Measurements from ENCODE around the gene SETD6.
"Not testable (repeated sequence)": the region's sequence is repeated elsewhere in the genome, so short reads cannot be mapped to it uniquely, and the experiment has no call there.

Gene SETD6

DNA sequence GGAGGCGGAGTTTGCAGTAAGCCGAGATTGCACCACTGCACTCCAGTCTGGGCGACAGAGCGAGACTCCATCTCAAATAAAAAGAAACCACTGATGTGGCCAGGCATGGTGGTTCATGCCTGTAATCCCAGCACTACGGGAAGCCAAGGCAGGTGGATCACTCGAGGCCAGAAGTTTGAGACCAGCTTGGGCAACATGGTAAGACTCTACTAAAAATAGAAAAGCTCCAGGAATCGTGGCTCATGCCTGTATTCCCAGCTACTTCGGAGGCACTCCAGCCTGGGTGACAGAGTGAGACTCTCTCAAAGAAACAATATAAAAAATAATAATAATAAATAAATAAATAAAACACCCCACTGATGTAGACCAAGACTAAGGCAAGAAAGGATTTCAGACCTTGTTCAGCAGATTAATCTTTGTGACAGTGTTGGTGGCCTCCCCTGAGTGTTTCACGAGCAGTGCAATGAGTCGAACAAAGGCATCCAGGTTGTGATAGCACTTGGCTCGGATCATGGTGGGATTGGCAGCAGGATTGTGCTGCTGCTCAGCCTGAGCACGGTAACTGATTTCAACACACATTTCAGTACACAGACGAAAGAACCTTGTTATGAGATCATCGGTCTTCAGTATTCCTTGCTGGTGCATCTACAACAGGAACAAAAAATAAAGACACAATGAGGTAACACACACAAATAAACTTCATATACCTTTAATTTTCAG, 18.6 kb downstream of the SETD6 start:
- DNase-seq (no peak), ATAC-seq (replicated peaks) (no peak)
- peaks cover 0 to 2% of the 10 kb centered on the region in 2 donors for H3K4me1 Mint-ChIP-seq
- no peak overlapping the region for H3K27ac Mint-ChIP-seq
- no peaks in the 10 kb centered on the region for H3K27me3 Mint-ChIP-seq
- peaks cover 51 to 70% of the 10 kb centered on the region in 2 donors for H3K36me3 Mint-ChIP-seq
- H3K4me3 Mint-ChIP-seq: no peak overlapping the region
- no peaks in the 10 kb centered on the region for H3K9me3 Mint-ChIP-seq

DNA sequence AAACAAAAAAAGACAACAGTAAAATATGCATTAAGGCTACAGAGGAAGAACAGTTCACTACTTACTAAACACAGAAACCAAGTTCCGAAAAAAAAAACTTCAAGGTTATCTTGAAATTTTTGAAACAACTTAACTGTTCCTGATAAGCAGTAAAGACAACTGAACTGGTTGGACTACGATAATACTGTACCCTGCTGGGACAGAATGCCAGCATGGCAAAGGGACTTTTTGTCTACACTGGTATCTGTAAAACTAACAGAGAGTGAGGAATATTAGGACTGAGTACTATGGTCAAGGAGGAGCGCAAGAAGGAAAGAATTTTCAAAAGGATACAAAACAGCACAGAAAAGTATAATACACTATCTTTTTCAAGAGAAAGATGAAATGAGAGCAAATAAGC, 19.8 kb downstream of the SETD6 start:
- no peaks in the 10 kb centered on the region for H3K9me3 Mint-ChIP-seq
- H3K27ac Mint-ChIP-seq: no peak overlapping the region
- no peak overlapping the region for H3K4me3 Mint-ChIP-seq
- peaks cover 0 to 2% of the 10 kb centered on the region in 2 donors for H3K4me1 Mint-ChIP-seq
- peaks cover 55 to 77% of the 10 kb centered on the region in 2 donors for H3K36me3 Mint-ChIP-seq
- H3K27me3 Mint-ChIP-seq: no peaks in the 10 kb centered on the region
- DNase-seq (no peak), ATAC-seq (replicated peaks) (no peak)

DNA sequence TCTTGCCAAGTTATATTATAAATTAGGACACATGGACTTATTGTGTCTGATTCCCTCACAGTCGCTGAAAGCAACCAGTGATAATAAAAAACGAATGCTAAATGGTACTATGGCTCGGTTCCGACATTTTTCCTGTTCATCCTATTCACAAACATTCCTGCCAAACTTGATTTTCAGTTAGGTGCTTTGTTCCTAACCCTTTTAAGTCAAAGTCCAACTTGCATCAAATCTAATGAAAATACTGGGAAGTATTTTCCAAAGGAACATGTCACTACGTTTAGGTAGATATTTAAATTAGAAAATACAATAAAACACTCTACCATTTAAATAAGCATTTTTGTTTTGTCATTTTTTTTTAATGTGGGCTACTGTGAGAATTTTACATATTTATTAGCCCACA, 21.0 kb downstream of the SETD6 start:
- H3K4me3 Mint-ChIP-seq: no peak overlapping the region
- no peak for DNase-seq
- no peaks in the 10 kb centered on the region for H3K27me3 Mint-ChIP-seq
- ATAC-seq (replicated peaks): no peak
- H3K27ac Mint-ChIP-seq: no peak overlapping the region
- peaks cover 0 to 2% of the 10 kb centered on the region in 2 donors for H3K4me1 Mint-ChIP-seq
- H3K36me3 Mint-ChIP-seq: peaks cover 51 to 72% of the 10 kb centered on the region in 2 donors
- no peaks in the 10 kb centered on the region for H3K9me3 Mint-ChIP-seq

DNA sequence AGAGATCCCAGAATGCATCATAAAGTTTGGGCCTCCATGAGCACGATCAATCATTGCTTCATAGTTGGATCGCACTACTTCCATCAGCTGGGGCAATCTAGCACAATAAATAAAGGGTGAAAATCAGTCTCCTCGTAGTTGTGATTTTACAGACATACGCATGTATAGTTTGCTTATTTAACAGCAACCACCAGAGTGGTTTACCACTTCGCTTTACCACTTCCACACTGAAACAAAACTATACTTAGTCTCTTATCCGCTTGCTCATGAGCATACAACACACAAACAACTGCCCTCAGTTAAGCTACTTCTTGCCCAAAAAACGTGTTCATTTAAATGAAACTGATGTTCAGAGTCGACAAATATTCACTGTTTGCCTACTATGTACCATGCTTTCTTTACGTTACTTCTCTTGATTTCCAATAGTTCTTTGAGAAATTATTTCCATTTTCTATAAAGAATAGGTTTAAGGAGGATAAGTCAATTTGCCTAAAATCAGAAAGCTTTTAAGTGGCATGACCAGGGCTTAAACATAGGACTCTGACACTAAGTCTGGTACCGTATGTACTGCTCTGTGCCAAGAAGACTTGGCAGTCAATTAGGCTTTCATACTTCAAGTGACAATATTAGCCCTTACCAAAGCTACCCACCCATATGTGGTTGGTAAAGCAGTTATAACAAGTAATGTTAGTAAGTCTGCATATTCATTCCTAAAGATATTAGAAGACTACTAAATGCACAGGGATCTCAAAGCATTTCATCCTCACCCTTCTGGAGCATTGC, 22.0 kb downstream of the SETD6 start:
- no peak for ATAC-seq (replicated peaks)
- H3K36me3 Mint-ChIP-seq: peaks cover 46 to 64% of the 10 kb centered on the region in 2 donors

DNA sequence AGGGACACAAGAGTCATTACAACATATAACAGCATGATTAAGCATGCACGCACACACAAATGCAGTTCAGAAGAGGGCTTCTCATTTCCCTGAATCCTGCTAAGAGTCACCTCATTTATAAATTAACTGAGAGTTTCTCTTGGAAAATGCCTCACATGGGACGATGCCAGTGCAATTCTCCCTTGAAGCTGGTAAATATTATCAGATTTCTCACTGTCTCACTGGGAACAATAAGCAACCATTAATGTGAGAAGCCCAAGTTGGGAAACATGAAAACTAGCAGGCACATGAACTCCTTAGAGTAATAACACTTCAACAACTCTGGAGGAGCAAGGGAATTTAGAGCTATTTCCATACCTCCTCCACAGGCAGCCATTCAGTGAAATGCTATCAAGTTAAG, 26.4 kb downstream of the SETD6 start:
- Mint-ChIP-seq H3K4me1 (no peaks in the 10 kb centered on the region), H3K4me3 (no peak overlapping the region), H3K9me3 (no peaks in the 10 kb centered on the region), H3K27me3 (no peaks in the 10 kb centered on the region), H3K36me3 (peaks cover 37 to 58% of the 10 kb centered on the region in 2 donors), H3K27ac (no peak overlapping the region)
- DNase-seq: no peak
- no peak for ATAC-seq (replicated peaks)

More for the DNA sequence above, 22.0 kb downstream of the SETD6 start:
- Mint-ChIP-seq H3K4me3 (no peak overlapping the region), H3K27me3 (no peaks in the 10 kb centered on the region), H3K27ac (no peak overlapping the region), H3K9me3 (no peaks in the 10 kb centered on the region), H3K4me1 (peaks cover 0 to 2% of the 10 kb centered on the region in 2 donors)
- no peak for DNase-seq

DNA sequence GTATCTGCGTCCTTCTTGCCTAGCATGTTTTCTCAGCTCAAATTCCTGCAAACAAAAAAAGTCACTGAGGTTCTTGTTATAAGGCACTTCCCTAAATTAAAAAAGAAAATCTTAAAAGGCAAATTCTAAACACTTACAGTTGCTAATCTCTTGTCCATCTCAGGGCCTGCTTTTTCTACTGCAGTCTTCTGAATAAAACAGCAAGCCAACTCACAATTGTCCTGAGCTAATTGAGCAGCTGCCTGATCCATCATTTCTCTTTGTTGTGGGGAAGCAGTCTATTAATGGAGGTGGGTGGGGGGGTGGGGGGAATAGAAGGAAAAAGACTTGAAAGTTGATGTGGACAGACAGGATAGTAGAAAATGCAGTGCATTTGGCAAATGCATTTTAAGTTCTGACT, 27.0 kb downstream of the SETD6 start:
- ATAC-seq (replicated peaks) (no peak), DNase-seq (no peak)
- Mint-ChIP-seq H3K27me3 (no peaks in the 10 kb centered on the region), H3K4me1 (no peaks in the 10 kb centered on the region), H3K4me3 (no peak overlapping the region), H3K36me3 (peaks cover 34 to 57% of the 10 kb centered on the region in 2 donors), H3K9me3 (no peaks in the 10 kb centered on the region), H3K27ac (no peak overlapping the region)

DNA sequence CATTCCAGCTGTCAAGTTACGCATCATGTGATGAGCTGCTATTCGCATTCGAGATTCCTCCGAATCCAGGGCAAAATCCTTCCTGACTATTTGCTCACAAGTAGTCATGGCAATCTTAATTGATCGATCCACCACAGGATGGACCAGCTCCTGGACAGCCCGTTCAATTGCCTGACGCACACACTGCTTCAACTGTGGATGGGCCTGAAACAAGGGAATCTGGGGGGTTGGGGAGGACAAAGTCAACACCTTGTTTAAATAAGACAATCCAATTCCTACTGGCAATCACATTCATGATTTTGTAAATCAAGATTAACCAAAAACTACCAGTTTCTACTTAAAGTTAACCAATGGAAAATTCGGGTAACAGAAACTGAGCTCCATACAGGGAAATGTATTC, 28.4 kb downstream of the SETD6 start:
- no peaks in the 10 kb centered on the region for H3K27me3 Mint-ChIP-seq
- DNase-seq (no peak), ATAC-seq (replicated peaks) (no peak)
- no peak overlapping the region for H3K27ac Mint-ChIP-seq
- H3K9me3 Mint-ChIP-seq: no peaks in the 10 kb centered on the region
- no peak overlapping the region for H3K4me3 Mint-ChIP-seq
- H3K4me1 Mint-ChIP-seq: no peaks in the 10 kb centered on the region
- H3K36me3 Mint-ChIP-seq: peaks cover 25 to 48% of the 10 kb centered on the region in 2 donors

DNA sequence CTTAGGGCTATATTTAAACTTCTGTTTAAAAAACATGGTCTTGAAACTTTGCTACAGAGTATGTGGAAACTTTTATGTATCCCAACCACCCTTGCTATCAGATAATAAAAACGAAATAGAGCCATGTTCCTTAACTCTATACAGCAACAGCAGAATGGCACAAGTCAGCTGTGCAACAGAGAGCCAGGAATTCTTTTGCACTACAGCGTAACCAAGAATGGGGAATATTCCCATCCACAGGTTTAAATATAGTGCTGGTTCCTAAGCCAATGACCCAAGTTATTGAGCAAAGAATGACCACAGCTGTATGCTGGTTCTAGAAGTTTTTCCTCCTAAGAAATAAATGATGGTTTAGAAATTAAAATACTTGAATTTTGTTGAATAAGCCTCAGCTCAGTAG, 33.1 kb downstream of the SETD6 start:
- H3K4me3 Mint-ChIP-seq: no peak overlapping the region
- no peaks in the 10 kb centered on the region for H3K27me3 Mint-ChIP-seq
- H3K27ac Mint-ChIP-seq: no peak overlapping the region
- H3K36me3 Mint-ChIP-seq: peaks cover 27 to 45% of the 10 kb centered on the region in 2 donors
- no peak for DNase-seq
- ATAC-seq (replicated peaks): no peak
- H3K4me1 Mint-ChIP-seq: no peaks in the 10 kb centered on the region
- no peaks in the 10 kb centered on the region for H3K9me3 Mint-ChIP-seq

DNA sequence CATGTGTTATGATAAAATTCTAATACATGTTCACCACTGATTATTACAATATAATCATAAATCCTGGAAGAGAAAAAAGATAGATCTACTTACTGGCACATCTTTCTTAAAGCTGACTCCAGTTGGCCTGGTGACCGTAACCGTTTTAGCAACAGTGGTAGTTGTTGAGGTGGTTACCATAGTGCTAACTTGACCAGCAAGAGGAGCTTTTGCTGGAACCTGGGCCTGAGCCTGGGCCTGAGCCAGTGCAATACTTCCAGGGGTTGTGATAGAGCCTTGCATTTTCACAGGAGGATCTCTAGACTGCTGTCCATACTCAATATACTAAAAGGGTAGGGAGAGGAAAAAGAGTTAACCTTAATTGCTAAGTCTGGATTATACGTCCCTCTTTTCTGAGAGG, 36.2 kb downstream of the SETD6 start:
- Mint-ChIP-seq H3K27me3 (no peaks in the 10 kb centered on the region), H3K4me3 (no peak overlapping the region), H3K27ac (no peak overlapping the region), H3K9me3 (no peaks in the 10 kb centered on the region), H3K36me3 (peaks cover 25 to 40% of the 10 kb centered on the region in 2 donors), H3K4me1 (no peaks in the 10 kb centered on the region)
- DNase-seq (no peak), ATAC-seq (replicated peaks) (no peak)

DNA sequence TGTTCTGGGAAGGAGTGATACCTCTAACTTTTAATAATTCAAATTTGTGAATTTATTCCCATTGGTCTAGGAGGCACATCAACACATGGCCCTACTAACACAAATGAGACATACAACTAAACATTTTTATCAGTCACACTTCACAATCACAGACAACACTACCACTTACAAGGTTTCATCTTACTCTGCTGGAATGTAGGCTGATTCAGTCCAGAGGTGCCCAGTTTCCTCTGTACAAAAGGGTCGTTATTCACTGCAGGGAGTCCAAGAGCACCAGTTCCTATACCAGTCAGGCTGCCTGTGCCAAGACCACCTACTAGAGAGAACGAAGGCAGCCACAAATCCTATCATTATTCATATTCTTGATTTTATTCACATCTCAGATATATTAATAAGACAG, 41.4 kb downstream of the SETD6 start:
- Mint-ChIP-seq H3K27ac (no peak overlapping the region), H3K36me3 (peaks cover 25 to 33% of the 10 kb centered on the region in 2 donors), H3K9me3 (no peaks in the 10 kb centered on the region), H3K27me3 (no peaks in the 10 kb centered on the region), H3K4me1 (peaks cover 0 to 3% of the 10 kb centered on the region in 2 donors), H3K4me3 (no peak overlapping the region)
- ATAC-seq (replicated peaks) (no peak), DNase-seq (no peak)

DNA sequence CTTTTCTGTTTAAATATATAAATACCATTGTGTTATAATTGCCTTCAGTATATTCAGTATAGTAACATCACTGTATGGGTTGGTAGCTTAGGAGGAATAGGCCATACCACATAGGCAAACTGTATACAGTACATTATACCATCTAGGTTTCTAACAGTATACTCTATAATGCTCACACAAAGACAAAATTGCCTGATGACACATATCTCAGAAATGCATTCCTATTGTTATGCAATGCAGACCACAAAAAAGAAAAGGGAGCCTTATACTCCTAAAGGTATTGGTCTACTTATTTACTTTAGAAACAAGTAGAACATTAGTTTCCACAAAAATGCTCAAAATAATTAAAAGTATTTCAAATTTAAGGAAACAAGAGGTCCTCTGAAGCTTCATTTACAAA, 47.9 kb downstream of the SETD6 start:
- no peak overlapping the region for H3K4me3 Mint-ChIP-seq
- no peak overlapping the region for H3K27ac Mint-ChIP-seq
- DNase-seq: no peak
- peaks cover 27 to 30% of the 10 kb centered on the region in 2 donors for H3K36me3 Mint-ChIP-seq
- no peak for ATAC-seq (replicated peaks)
- no peaks in the 10 kb centered on the region for H3K27me3 Mint-ChIP-seq
- peaks cover 0 to 3% of the 10 kb centered on the region in 2 donors for H3K4me1 Mint-ChIP-seq
- H3K9me3 Mint-ChIP-seq: no peaks in the 10 kb centered on the region

DNA sequence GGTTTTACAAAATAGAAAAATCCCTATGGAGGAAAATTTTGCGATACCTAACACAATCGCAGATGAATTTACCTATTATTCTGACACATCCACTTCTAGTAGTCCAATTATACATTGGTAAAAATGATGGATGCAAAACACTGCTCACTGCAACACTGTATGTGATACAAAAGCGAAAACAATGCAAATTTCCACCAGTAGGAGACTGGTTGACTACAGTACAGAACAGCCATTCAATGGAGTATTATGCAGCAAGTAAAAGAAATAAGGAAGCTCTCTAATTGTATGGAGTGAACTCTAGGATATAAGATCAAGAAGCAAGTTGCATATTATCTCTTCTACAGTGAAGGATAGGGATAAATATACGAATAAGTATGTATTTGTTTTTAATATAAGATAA, 48.5 kb downstream of the SETD6 start:
- no peak overlapping the region for H3K27ac Mint-ChIP-seq
- no peaks in the 10 kb centered on the region for H3K9me3 Mint-ChIP-seq
- H3K27me3 Mint-ChIP-seq: no peaks in the 10 kb centered on the region
- H3K4me1 Mint-ChIP-seq: peaks cover 0 to 3% of the 10 kb centered on the region in 2 donors
- peaks cover 25 to 33% of the 10 kb centered on the region in 2 donors for H3K36me3 Mint-ChIP-seq
- no peak overlapping the region for H3K4me3 Mint-ChIP-seq
- ATAC-seq (replicated peaks): no peak
- no peak for DNase-seq

DNA sequence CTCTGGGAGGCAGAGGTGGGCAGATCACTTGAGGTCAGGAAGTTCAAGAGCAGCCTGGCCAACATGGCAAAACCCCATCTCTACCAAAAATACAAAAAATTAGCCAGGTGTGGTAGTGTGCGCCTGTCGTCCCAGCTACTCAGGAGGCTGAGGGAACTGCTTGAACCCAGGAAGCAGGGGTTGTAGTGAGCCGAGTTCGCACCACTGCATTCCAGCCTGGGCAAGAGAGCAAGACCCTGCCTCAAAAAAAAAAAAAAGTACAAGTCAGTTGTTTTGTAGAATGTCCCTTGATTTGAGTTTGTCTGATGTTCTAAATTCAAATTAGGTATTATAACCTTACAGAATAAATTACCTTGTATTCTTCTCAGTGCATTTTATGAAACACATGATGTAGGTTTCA, 50.4 kb downstream of the SETD6 start:
- H3K4me1 Mint-ChIP-seq; H3K27me3 Mint-ChIP-seq; H3K4me3 Mint-ChIP-seq; DNase-seq; ATAC-seq (replicated peaks); H3K27ac Mint-ChIP-seq; H3K9me3 Mint-ChIP-seq: not testable (repeated sequence)
- H3K36me3 Mint-ChIP-seq: peaks cover 31 to 45% of the 10 kb centered on the region in 2 donors

Data from stimulated activated naive B cell treated with anti-CD40 and anti-IgM and Interleukin-4, amounts not matched to agents 10 μg/mL and 1 μg/mL and 100 μg/mL, for 72 hours (primary cell).